ENCODE results near the gene CCDC170.
"Not testable (repeated sequence)": the region's sequence is repeated elsewhere in the genome, so short reads cannot be mapped to it uniquely, and the experiment has no call there.

The CCDC170 gene

GRCh38 chr6:151494235-151494935 lies 568 bp downstream of the CCDC170 start:
- peak; percentile 44 for DNase-seq (ENCODE audit: low read depth)

- no peak for DNase-seq (ENCODE audit: low read depth)
Measured at GRCh38 chr6:151494936-151495320, 1.1 kb downstream of the CCDC170 start.

GRCh38 chr6:151495380-151495779 lies 1.6 kb downstream of the CCDC170 start:
- DNase-seq (ENCODE audit: low read depth): no peak

- DNase-seq (ENCODE audit: low read depth): no peak
Measured at GRCh38 chr6:151497905-151498304, 4.1 kb downstream of the CCDC170 start.

DNA sequence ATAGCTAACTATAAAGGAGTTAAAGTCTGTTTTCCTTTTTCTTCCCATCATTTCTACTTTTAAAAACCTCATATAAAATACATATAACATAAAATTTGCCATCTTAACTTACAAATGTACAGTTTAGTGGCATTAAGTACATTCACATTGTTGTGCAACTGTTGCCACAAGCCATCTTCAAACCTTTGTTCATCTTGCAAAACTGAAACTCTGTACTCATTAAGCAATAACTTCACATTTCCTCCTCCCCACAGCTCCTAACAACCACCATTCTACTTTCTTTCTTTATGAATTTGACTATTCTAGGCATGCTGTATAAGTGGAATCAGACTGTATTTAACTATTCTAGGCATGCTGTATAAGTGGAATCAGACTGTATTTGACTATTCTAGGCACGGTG lies 4.5 kb downstream of the CCDC170 start:
- peak; percentile 55 for DNase-seq (ENCODE audit: low read depth)

DNA sequence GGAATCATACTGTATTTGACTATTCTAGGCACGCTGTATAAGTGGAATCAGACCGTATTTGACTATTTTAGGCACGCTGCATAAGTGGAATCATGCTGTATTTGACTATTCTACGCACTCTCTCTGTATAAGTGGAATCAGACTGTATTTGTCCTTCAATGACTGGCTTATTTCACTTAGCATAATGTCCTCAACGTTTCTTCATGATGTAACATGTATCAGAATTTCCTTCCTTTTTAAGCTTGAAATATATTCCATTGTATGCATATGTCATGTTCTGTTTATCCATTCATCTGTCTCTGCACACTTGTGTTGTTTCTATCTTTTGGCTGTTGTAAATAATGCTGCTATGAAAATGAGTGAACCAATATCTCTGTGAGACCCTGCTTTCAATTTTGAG lies 5.7 kb downstream of the CCDC170 start:
- no peak for DNase-seq (ENCODE audit: low read depth)

- DNase-seq (ENCODE audit: low read depth): no peak
Measured at GRCh38 chr6:151501511-151502136, 7.8 kb downstream of the CCDC170 start.

DNA sequence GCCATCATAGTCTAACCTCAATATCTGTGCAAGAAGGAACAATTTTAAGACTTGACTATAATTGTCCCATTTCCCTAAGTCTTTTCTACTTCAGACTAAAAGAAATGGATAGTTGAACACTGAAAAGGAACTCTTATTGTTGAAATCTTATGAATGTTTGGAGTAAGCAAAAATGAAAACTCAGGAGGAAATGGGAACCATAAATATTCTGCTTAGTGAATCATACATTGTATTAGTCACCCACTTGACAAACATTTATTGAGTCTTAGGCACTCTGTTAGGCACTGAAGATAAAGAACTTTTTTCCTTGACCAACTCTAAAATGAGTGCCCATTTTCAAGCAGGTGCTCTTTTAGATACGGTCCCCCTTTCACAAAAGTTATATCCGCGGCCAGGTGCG lies 8.7 kb downstream of the CCDC170 start:
- peak; percentile 13 for DNase-seq (ENCODE audit: low read depth)

DNA sequence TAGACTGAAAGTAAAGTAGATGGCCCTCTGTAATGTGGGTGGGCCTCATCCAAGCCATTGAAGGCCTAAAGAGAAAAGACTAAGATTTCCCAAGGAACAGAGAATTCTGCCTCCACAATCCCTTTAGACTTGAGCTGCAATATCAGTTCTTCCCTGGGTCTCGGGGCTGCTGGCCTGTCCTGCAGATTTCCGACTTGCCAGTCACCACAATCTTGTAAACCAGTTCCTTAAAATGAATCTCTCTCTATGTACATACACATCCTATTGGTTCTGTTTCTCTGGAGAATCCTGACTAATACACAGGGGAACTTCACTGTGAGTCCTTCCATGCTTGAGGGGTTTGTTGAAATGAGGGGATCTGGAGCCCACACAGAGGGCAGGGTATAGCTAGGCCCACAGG lies 12.9 kb downstream of the CCDC170 start:
- no peak for DNase-seq (ENCODE audit: low read depth)

- no peak for DNase-seq (ENCODE audit: low read depth)
Measured at GRCh38 chr6:151509048-151509447, 15.2 kb downstream of the CCDC170 start.

DNA sequence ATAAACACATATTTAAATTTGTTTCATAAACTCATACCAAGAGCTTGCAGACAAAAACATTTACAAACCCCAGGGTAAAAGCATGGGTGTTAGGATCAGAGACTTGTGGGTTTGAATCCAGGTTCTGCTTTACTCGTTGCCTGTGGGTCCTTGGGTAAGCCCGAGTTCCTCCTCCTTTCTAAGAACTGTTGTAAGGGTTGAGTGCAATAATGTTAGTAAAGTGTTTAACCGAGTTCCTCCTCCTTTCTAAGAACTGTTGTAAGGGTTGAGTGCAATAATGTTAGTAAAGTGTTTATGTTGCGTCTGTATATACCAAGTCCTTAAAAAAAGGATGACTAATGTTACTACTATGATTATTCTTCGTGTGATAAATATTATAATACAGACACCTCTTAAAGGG lies 18.7 kb downstream of the CCDC170 start:
- no peak for DNase-seq (ENCODE audit: low read depth)

DNA sequence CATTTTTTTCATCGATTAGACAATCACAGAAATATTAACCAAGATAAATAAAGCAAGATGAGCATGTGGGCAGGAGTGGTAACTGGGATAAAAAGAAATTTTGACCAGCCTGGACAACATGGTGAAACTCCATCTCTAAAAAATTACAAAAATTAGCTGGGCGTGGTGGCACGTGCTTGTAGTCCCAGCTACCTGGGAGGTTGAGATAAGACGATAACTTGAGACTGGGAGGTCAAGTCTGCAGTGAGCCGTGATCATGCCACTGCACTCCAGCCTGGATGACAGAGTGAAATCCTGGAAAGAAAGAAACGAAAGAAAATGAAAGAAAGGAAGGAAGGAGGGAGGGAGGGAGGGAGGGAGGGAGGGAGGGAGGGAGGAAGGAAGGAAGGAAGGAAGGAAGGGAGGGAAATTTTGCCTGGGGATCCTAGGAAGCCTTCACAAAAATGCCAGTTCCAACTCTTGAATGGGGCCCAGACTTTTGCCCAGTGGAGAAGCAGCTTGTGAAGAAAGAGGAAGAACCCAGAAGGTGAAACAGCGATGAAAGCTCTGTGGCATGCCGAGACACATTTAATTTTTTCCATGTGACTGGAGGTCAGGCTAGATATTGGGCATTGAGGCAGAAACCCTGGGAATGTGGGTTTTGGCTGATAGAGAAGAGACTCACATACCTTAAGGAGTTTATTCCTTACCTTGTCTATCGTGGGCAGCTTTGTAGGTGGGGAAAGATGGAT lies 20.3 kb downstream of the CCDC170 start:
- no peak for DNase-seq (ENCODE audit: low read depth)

- DNase-seq (ENCODE audit: low read depth): not testable (repeated sequence)
Measured at GRCh38 chr6:151518992-151519391, 25.2 kb downstream of the CCDC170 start.

GRCh38 chr6:151523034-151523433 lies 29.2 kb downstream of the CCDC170 start:
- no peak for DNase-seq (ENCODE audit: low read depth)

GRCh38 chr6:151524059-151524458 lies 30.2 kb downstream of the CCDC170 start:
- DNase-seq (ENCODE audit: low read depth): no peak

- DNase-seq (ENCODE audit: low read depth): no peak
Measured at GRCh38 chr6:151534576-151534975, 40.8 kb downstream of the CCDC170 start.

DNA sequence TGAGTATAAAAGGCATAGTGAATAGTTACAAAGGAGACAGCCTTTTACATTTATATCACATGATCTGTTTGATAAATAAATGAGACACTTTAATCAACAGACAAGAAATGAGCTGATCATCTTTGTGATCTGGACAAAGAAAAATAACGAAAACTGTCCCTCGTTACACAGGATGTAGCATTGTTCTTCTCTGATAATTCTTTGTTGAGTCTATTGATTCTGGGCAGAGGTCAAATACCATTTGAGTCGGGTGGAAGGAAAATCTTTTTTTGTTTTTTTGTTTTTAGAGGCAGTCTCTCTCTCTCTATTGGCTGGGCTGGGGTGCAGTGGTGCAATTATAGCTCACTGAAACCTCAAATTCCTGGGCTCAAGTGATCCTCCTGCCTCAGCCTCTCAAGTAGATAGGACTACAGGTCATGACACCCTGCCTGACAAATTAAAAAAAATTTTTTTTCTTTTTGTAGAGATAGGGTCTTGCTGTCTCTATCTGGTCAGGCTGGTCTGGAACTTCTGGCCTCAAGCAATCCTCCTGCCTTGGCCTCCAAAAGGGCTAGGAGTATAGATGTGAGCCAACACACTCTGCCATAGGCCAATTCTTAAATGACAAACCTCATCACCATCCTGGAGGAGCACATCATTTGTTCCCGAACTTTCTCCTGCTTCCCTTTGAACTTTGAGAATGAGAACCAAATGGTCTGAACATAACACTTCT lies 41.8 kb downstream of the CCDC170 start:
- no peak for DNase-seq (ENCODE audit: low read depth)

DNA sequence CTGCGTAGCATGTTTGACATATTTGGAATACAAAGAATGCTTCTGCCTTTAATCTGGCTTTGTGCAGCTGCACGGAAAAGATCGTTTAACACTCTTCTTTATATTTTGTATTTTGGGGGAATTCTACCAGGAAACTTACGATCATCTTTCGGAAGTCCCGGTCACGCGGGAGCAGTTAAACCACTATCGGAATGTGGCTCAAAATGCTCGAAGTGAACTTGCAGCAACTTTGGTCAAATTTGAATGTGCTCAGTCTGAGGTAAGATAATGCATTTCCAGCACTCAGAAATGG lies 42.3 kb downstream of the CCDC170 start:
- DNase-seq (ENCODE audit: low read depth): no peak

GRCh38 chr6:151537556-151537955 lies 43.7 kb downstream of the CCDC170 start:
- DNase-seq (ENCODE audit: low read depth): no peak

GRCh38 chr6:151539506-151540268 lies 45.9 kb downstream of the CCDC170 start:
- no peak for DNase-seq (ENCODE audit: low read depth)

DNA sequence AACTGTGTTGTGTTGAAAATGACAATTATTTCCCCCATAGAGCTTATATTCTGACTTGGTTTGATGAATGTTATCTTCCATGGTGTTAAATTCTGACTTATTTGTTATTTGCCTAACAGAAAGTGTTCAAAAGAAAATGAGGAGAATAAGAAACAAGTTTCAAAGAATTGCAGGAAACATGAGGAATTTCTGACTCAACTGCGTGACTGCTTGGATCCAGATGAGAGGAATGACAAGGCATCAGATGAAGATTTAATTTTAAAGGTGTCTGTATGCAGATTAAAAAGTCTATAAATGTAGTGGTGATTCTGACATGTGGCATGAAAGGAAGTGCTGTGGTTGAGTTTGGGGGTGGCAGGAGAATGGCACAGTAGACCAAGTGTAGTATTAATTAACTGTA lies 50.6 kb downstream of the CCDC170 start:
- no peak for DNase-seq (ENCODE audit: low read depth)

- DNase-seq (ENCODE audit: low read depth): not testable (repeated sequence)
Measured at GRCh38 chr6:151544884-151545283, 51.1 kb downstream of the CCDC170 start.
